ENCODE measurements around the gene ARAP3. TPM values are rescaled to one million over a fixed set of nuclear protein-coding genes. Genes with fewer than 3 reads are reported as not detected.

Gene ARAP3
- total RNA-seq, 2 donors from 2014 or later, result 5.6 to 12.5 TPM

GRCh38 chr5:141716468-141716867 is 34.4 kb upstream of the ARAP3 start:
- no peaks in the 10 kb centered on the region for H3K27me3 ChIP-seq
- no peak for DNase-seq (ENCODE audit: low spot score)
- no peak for TF ChIP-seq CTCF (IDR thresholded peaks at IDR 0.05)

GRCh38 chr5:141716009-141716408 is 34.0 kb upstream of the ARAP3 start:
- Histone ChIP-seq H3K4me1 (peaks cover 0 to 17% of the 10 kb centered on the region in 2 donors), H3K4me3 (no peak overlapping the region), H3K9me3 (no peaks in the 10 kb centered on the region), H3K27me3 (no peaks in the 10 kb centered on the region), H3K27ac (no peak overlapping the region), H3K36me3 (no peaks in the 10 kb centered on the region)
- TF ChIP-seq CTCF (IDR thresholded peaks at IDR 0.05), result no peak
- no peak for DNase-seq (ENCODE audit: low spot score)

More at GRCh38 chr5:141716468-141716867, 34.4 kb upstream of the ARAP3 start:
- Histone ChIP-seq H3K4me1 (peaks cover 0 to 17% of the 10 kb centered on the region in 2 donors), H3K9me3 (no peaks in the 10 kb centered on the region), H3K4me3 (no peak overlapping the region), H3K36me3 (no peaks in the 10 kb centered on the region), H3K27ac (no peak overlapping the region)

- Histone ChIP-seq H3K27ac (no peak overlapping the region), H3K27me3 (no peaks in the 10 kb centered on the region), H3K36me3 (no peaks in the 10 kb centered on the region), H3K4me1 (peaks cover 0 to 17% of the 10 kb centered on the region in 2 donors), H3K4me3 (no peak overlapping the region), H3K9me3 (no peaks in the 10 kb centered on the region)
- TF ChIP-seq CTCF (IDR thresholded peaks at IDR 0.05), result no peak
- no peak for DNase-seq (ENCODE audit: low spot score)
These were observed 33.4 kb upstream of the ARAP3 start for GRCh38 chr5:141715346-141715905.

GRCh38 chr5:141714542-141715310 is 32.7 kb upstream of the ARAP3 start:
- peaks cover 0 to 17% of the 10 kb centered on the region in 2 donors for H3K4me1 ChIP-seq
- H3K27ac ChIP-seq, result no peak overlapping the region
- no peaks in the 10 kb centered on the region for H3K9me3 ChIP-seq
- TF ChIP-seq CTCF (IDR thresholded peaks at IDR 0.05), result no peak
- H3K27me3 ChIP-seq, result no peaks in the 10 kb centered on the region
- H3K4me3 ChIP-seq, result no peak overlapping the region
- DNase-seq (ENCODE audit: low spot score), result no peak
- no peaks in the 10 kb centered on the region for H3K36me3 ChIP-seq

- TF ChIP-seq CTCF (IDR thresholded peaks at IDR 0.05), result no peak
- DNase-seq (ENCODE audit: low spot score), result no peak
- no peak overlapping the region for H3K27ac ChIP-seq
These were observed 31.7 kb upstream of the ARAP3 start for GRCh38 chr5:141713616-141714309.

More at GRCh38 chr5:141713616-141714309, 31.7 kb upstream of the ARAP3 start:
- no peaks in the 10 kb centered on the region for H3K36me3 ChIP-seq
- H3K4me3 ChIP-seq, result no peak overlapping the region
- no peaks in the 10 kb centered on the region for H3K27me3 ChIP-seq
- peaks cover 0 to 17% of the 10 kb centered on the region in 2 donors for H3K4me1 ChIP-seq
- H3K9me3 ChIP-seq, result no peaks in the 10 kb centered on the region
